HepG2 (cell line): ENCODE data around the gene CSNK1D. TPM values are rescaled to one million over a fixed set of nuclear protein-coding genes. Genes with fewer than 3 reads are reported as not detected.

Experiments used
- AGO1 ChIP-seq: fragments of 200-400 bp; formaldehyde crosslinking; IDR thresholded peaks from 2 replicates; pipeline ENCODE4 v1.6.1; 2017; ENCODE audit warnings: mild to moderate bottlenecking, low read depth, low read length, moderate library complexity; ENCODE audit not compliant: poor library complexity, severe bottlenecking
- AHR ChIP-seq: IDR thresholded peaks from 2 replicates; pipeline ENCODE4 v1.6.1; 2018; ENCODE audit warnings: missing genetic modification reagents, missing compliant biosample characterization
- BCL6 ChIP-seq: IDR thresholded peaks from 2 replicates; pipeline ENCODE4 v1.6.1; 2016; ENCODE audit warnings: missing genetic modification reagents, missing compliant biosample characterization
- GTF2F1 ChIP-seq: fragments of 150-350 bp; IDR thresholded peaks from 2 replicates; pipeline ENCODE4 v1.6.1; 2014; ENCODE audit warnings: low read length
- HOXA9 ChIP-seq: sonication (generic); formaldehyde crosslinking; IDR thresholded peaks from 2 replicates; pipeline ENCODE4 v1.8.1; 2022; ENCODE audit warnings: missing genetic modification reagents, mild to moderate bottlenecking, moderate library complexity, borderline replicate concordance
- JDP2 ChIP-seq: sonication (generic); formaldehyde crosslinking; IDR thresholded peaks from 2 replicates; pipeline ENCODE4 v1.8.1; 2022; ENCODE audit warnings: missing genetic modification reagents, borderline replicate concordance
- KAT2B ChIP-seq: fragments of 150-350 bp; IDR thresholded peaks from 2 replicates; pipeline ENCODE4 v1.6.1; 2014; ENCODE audit warnings: low read depth, low read length, borderline replicate concordance
- KLF9 ChIP-seq: IDR thresholded peaks from 2 replicates; pipeline ENCODE4 v1.6.1; 2016; ENCODE audit warnings: low read depth
- MAFF ChIP-seq: IDR thresholded peaks from 2 replicates; pipeline ENCODE4 v1.6.1; 2011; ENCODE audit warnings: low read depth, low read length, improper control_type of control experiment
- MYNN ChIP-seq: sonication (generic); formaldehyde crosslinking; IDR thresholded peaks from 2 replicates; pipeline ENCODE4 v1.4.0; 2020; ENCODE audit warnings: mild to moderate bottlenecking, low read depth, missing genetic modification reagents
- NCOR1 ChIP-seq: fragments of 200-600 bp; sonication (generic); IDR thresholded peaks from 2 replicates; pipeline ENCODE4 v1.7.0; 2017; ENCODE audit warnings: antibody characterized with exemption, low read length, borderline replicate concordance
- SMAD1 ChIP-seq: sonication (generic); formaldehyde crosslinking; IDR thresholded peaks from 2 replicates; pipeline ENCODE4 v1.4.0; 2020; ENCODE audit warnings: missing genetic modification reagents, low read depth, mild to moderate bottlenecking, borderline replicate concordance
- SMAD9 ChIP-seq: sonication (generic); formaldehyde crosslinking; IDR thresholded peaks from 2 replicates; pipeline ENCODE4 v1.5.1; 2020; ENCODE audit warnings: mild to moderate bottlenecking, missing genetic modification reagents
- SOX6 ChIP-seq, 2 experiments: fragments of 450-650 bp in 1 of 2; sonication (generic) in 1 of 2; formaldehyde crosslinking in 1 of 2; IDR thresholded peaks; 2 replicates each; pipeline versions ENCODE4 v1.4.0 to v1.6.1; 2017 to 2020; ENCODE audit warnings: antibody characterized with exemption in 1 of 2, mild to moderate bottlenecking in 1 of 2, missing genetic modification reagents in 1 of 2
- SP5 ChIP-seq: IDR thresholded peaks from 2 replicates; pipeline ENCODE4 v1.6.1; 2016; ENCODE audit warnings: low read depth, borderline replicate concordance
- TBX2 ChIP-seq: sonication (generic); formaldehyde crosslinking; IDR thresholded peaks from 2 replicates; pipeline ENCODE4 v1.5.0; 2020; ENCODE audit warnings: missing genetic modification reagents, mild to moderate bottlenecking, borderline replicate concordance
- XBP1 ChIP-seq: sonication (generic); formaldehyde crosslinking; IDR thresholded peaks from 2 replicates; pipeline ENCODE4 v1.5.0; 2020; ENCODE audit warnings: missing genetic modification reagents
- ZNF101 ChIP-seq: sonication (generic); formaldehyde crosslinking; IDR thresholded peaks from 2 replicates; pipeline ENCODE4 v1.4.0; 2020; ENCODE audit warnings: mild to moderate bottlenecking, low read depth, missing genetic modification reagents, borderline replicate concordance
- ZNF24 ChIP-seq: fragments of 450-650 bp; IDR thresholded peaks from 2 replicates; pipeline ENCODE4 v1.6.1; 2017; ENCODE audit warnings: antibody characterized with exemption, mild to moderate bottlenecking
- ZNF331 ChIP-seq: sonication (generic); formaldehyde crosslinking; IDR thresholded peaks from 2 replicates; pipeline ENCODE4 v1.4.0; 2020; ENCODE audit warnings: missing genetic modification reagents
- ZNF431 ChIP-seq: sonication (generic); formaldehyde crosslinking; IDR thresholded peaks from 2 replicates; pipeline ENCODE4 v1.9.0; 2022; ENCODE audit warnings: missing genetic modification reagents, low read depth, mild to moderate bottlenecking, borderline replicate concordance
- ZNF572 ChIP-seq: sonication (generic); formaldehyde crosslinking; IDR thresholded peaks from 2 replicates; pipeline ENCODE4 v1.5.1; 2020; ENCODE audit warnings: mild to moderate bottlenecking, missing genetic modification reagents
- ZNF670 ChIP-seq: sonication (generic); formaldehyde crosslinking; IDR thresholded peaks from 2 replicates; pipeline ENCODE4 v1.8.0; 2022; ENCODE audit warnings: mild to moderate bottlenecking, missing genetic modification reagents, borderline replicate concordance
- ZNF713 ChIP-seq: sonication (generic); formaldehyde crosslinking; IDR thresholded peaks from 2 replicates; pipeline ENCODE4 v1.4.0; 2020; ENCODE audit warnings: mild to moderate bottlenecking, missing genetic modification reagents
- polyA plus RNA-seq, 8 experiments: library from polyadenylated mRNA; depleted of rRNA in 3 of 8; stranded (reverse) in 7 of 8; unstranded in 1 of 8; fragments of >200 nt; fragmentation: Illumina TruSeq in 4 of 8; extraction: Trizol in 4 of 8; gene quantifications; 2 replicates each; pipeline versions ENCODE4 v1.2.1 to v1.2.3, GENCODE V29; 2011 to 2016; ENCODE audit warnings: low read depth in 4 of 8, missing spikeins in 1 of 8, mixed read lengths in 1 of 8; ENCODE audit not compliant: insufficient read depth in 1 of 8
- total RNA-seq, 5 experiments: library from RNA; depleted of rRNA; stranded (reverse); fragments of >200 nt; fragmentation: Illumina TruSeq; extraction: Trizol; gene quantifications; 2 replicates each; pipeline ENCODE4 v1.2.3, GENCODE V29; 2016; ENCODE audit warnings: low read depth in 1 of 5
- TF ChIP-seq, protein P1 (sequence below): sonication (generic); formaldehyde crosslinking; IDR thresholded peaks from 2 replicates; pipeline ENCODE4 v1.8.0; 2022; ENCODE audit warnings: missing genetic modification reagents, mild to moderate bottlenecking, moderate library complexity, borderline replicate concordance
- TF ChIP-seq, protein P2 (sequence below): sonication (generic); formaldehyde crosslinking; IDR thresholded peaks from 2 replicates; pipeline ENCODE4 v1.9.0; 2022; ENCODE audit warnings: missing genetic modification reagents, mild to moderate bottlenecking, borderline replicate concordance
- TF ChIP-seq, protein P3 (sequence below): sonication (generic); formaldehyde crosslinking; IDR thresholded peaks from 2 replicates; pipeline ENCODE4 v1.4.0; 2020; ENCODE audit warnings: mild to moderate bottlenecking, missing genetic modification reagents

Gene CSNK1D
- total and polyA plus RNA-seq, 2 of the 13 experiments (the other 11 are each of a cell fraction or from before 2014, with no cell fraction given): 31.5 to 128 TPM

DNA sequence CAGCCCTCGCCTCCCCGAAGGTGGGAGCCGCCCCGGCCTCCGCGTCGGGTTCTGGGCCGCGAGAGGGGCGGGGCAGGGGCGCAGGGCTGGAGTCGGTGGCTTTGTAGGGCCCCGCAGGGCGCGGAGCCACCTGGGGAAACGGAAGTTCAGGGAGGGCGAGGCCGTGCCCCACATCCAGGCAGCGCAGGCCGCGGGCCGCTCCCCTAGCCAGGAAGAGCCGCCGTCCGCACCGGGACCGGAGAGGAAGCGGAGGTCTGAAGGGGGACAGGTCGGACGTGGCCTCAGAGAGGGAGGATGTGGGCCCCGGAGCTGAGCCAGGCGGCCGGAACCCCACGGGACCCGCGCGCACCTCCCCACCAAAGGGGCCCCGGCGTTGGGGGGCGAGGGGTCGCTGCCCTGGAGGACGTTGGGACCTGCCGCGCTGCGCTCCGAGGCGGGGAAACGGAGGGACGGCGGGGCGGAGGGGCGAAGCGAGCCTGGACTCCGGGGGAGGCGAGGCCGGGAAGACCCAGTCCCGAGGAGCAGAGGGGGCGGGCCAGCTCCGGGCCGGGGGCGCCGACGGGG lies 45.1 kb downstream of the CSNK1D start (continued):
- TF ChIP-seq MYNN (CRISPR knock-in tag) (peak; percentile 30; the same call in 1 of the 2 replicates), SOX6 (IDR thresholded peaks at IDR 0.05) (no peak), SOX6 (CRISPR knock-in tag; IDR thresholded peaks at IDR 0.05) (no peak), KAT2B (no peak), ZNF431 (no peak), HOXA9 (CRISPR knock-in tag) (0 out of 2 replicates have a peak, but pooled peaks have one; percentile 81), AGO1 (no peak), ZNF713 (CRISPR knock-in tag) (no peak), ZNF572 (CRISPR knock-in tag) (peak; percentile 72), MAFF (no peak), ZNF24 (no peak), XBP1 (CRISPR knock-in tag) (no peak), BCL6 (CRISPR knock-in tag) (0 out of 2 replicates have a peak, but pooled peaks have one; percentile 51), SP5 (CRISPR knock-in tag) (peak; percentile 79), ZNF670 (CRISPR knock-in tag) (no peak), SMAD9 (CRISPR knock-in tag) (no peak), KLF9 (CRISPR knock-in tag) (no peak), JDP2 (CRISPR knock-in tag) (peak; percentile 50; the same call in 1 of the 2 replicates), AHR (CRISPR knock-in tag) (no peak; the same call in 1 of the 2 replicates), TBX2 (CRISPR knock-in tag) (peak; percentile 59), ZNF331 (no peak), GTF2F1 (no peak), ZNF101 (CRISPR knock-in tag) (no peak), NCOR1 (no peak), SMAD1 (CRISPR knock-in tag) (no peak)
- TF ChIP-seq, protein P1, sequence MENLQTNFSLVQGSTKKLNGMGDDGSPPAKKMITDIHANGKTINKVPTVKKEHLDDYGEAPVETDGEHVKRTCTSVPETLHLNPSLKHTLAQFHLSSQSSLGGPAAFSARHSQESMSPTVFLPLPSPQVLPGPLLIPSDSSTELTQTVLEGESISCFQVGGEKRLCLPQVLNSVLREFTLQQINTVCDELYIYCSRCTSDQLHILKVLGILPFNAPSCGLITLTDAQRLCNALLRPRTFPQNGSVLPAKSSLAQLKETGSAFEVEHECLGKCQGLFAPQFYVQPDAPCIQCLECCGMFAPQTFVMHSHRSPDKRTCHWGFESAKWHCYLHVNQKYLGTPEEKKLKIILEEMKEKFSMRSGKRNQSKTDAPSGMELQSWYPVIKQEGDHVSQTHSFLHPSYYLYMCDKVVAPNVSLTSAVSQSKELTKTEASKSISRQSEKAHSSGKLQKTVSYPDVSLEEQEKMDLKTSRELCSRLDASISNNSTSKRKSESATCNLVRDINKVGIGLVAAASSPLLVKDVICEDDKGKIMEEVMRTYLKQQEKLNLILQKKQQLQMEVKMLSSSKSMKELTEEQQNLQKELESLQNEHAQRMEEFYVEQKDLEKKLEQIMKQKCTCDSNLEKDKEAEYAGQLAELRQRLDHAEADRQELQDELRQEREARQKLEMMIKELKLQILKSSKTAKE (CRISPR knock-in tag): peak; percentile 66; the same call in 1 of the 2 replicates
- TF ChIP-seq, protein P2, sequence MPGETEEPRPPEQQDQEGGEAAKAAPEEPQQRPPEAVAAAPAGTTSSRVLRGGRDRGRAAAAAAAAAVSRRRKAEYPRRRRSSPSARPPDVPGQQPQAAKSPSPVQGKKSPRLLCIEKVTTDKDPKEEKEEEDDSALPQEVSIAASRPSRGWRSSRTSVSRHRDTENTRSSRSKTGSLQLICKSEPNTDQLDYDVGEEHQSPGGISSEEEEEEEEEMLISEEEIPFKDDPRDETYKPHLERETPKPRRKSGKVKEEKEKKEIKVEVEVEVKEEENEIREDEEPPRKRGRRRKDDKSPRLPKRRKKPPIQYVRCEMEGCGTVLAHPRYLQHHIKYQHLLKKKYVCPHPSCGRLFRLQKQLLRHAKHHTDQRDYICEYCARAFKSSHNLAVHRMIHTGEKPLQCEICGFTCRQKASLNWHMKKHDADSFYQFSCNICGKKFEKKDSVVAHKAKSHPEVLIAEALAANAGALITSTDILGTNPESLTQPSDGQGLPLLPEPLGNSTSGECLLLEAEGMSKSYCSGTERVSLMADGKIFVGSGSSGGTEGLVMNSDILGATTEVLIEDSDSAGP: peak; percentile 64; the same call in 1 of the 2 replicates
- TF ChIP-seq, protein P3, sequence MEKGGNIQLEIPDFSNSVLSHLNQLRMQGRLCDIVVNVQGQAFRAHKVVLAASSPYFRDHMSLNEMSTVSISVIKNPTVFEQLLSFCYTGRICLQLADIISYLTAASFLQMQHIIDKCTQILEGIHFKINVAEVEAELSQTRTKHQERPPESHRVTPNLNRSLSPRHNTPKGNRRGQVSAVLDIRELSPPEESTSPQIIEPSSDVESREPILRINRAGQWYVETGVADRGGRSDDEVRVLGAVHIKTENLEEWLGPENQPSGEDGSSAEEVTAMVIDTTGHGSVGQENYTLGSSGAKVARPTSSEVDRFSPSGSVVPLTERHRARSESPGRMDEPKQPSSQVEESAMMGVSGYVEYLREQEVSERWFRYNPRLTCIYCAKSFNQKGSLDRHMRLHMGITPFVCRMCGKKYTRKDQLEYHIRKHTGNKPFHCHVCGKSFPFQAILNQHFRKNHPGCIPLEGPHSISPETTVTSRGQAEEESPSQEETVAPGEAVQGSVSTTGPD (CRISPR knock-in tag): no peak
